ENCODE measurements around the gene NCR1. TPM values are rescaled to one million over a fixed set of nuclear protein-coding genes. Genes with fewer than 3 reads are reported as not detected.

NCR1 gene
- total and polyA plus RNA-seq, 2 of the 8 experiments (the other 6 are each of a cell fraction or from before 2014, with no cell fraction given) = 1.5 to 5.1 TPM

DNA sequence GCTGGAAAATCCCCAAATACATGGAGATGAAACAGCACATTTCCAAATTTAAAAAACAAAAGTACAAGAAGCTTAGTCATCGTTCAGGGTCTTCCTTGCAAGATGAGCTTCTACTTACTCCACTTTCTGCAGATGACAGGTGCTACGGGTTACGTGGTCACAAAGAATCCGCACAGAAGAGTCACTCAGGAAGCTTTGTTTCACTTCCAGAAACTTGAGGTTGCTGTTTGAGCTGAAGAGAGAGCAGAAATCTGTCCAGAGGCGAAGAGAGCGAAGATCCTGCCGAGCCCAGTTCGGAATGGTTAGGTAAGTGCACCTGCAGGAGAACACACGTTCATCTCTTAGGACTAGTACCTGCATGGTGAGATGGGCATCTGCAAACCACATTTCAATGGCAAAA is 32.0 kb downstream of the NCR1 start:
- no peaks in the 10 kb centered on the region for H4K20me1 ChIP-seq (replicated peaks in 1 of 2; ENCODE audit: control insufficient read depth in 1 of 2, insufficient read depth in 2 of 2, low read length in 2 of 2)
- H4K5ac ChIP-seq (ENCODE audit: insufficient read length, low read depth, low read length) = no peak overlapping the region
- H3K9ac ChIP-seq (replicated peaks in 1 of 4; ENCODE audit: extremely low read depth in 1 of 4, low read depth in 3 of 4, low read length in 3 of 4) = no peak overlapping the region
- H3K56ac ChIP-seq (replicated peaks; ENCODE audit: insufficient read length, low read depth, low read length) = no peak overlapping the region
- H3K23me2 ChIP-seq (ENCODE audit: low read depth, low read length) = no peaks in the 10 kb centered on the region
- no peak overlapping the region for H2BK20ac ChIP-seq (ENCODE audit: low read length)
- no peak overlapping the region for H2AFZ ChIP-seq (ENCODE audit: low read length)
- H3K36me3 ChIP-seq (ENCODE audit: control insufficient read depth in 2 of 4, insufficient read depth in 4 of 4, low read length in 3 of 4) = no peaks in the 10 kb centered on the region
- no peaks in the 10 kb centered on the region for H3K9me3 ChIP-seq (ENCODE audit: insufficient read depth in 2 of 2, low read depth in 1 of 2, low read length in 1 of 2)
- FAIRE-seq = no peak
- no peak overlapping the region for H3K27ac ChIP-seq (ENCODE audit: low read depth, low read length)
- no peak overlapping the region for H2BK15ac ChIP-seq (ENCODE audit: low read length)
- 87% methylated on average over 9 of the region's 9 CpGs; no CpG with 5 or more reads in 1 of the 2 experiments for WGBS, 2 experiments (ENCODE audit: extremely low coverage in 1 of 2, insufficient coverage in 1 of 2, insufficient read length in 1 of 2, insufficient replicate concordance in 2 of 2, low coverage in 1 of 2, low lambda C conversion rate in 2 of 2, missing lambda C conversion rate in 1 of 2)
- H3K4me3 ChIP-seq (ENCODE audit: extremely low read depth in 1 of 4, insufficient read depth in 2 of 4, low read depth in 3 of 4, low read length in 4 of 4) = no peak overlapping the region
- H2BK12ac ChIP-seq (ENCODE audit: low read depth, low read length) = no peak overlapping the region
- CTCF ChIA-PET (ENCODE audit: partially characterized antibody) = no interaction called here
- H3K79me2 ChIP-seq (ENCODE audit: control insufficient read depth in 1 of 2, insufficient read depth in 2 of 2, low read length in 2 of 2) = no peaks in the 10 kb centered on the region
- no peaks in the 10 kb centered on the region for H3K79me1 ChIP-seq (ENCODE audit: low read depth, low read length)
- no peaks in the 10 kb centered on the region for H3K4me1 ChIP-seq (replicated peaks in 1 of 4; ENCODE audit: control insufficient read depth in 3 of 4, insufficient read depth in 4 of 4, low read length in 3 of 4)
- H3K14ac ChIP-seq (ENCODE audit: insufficient read length) = no peak overlapping the region
- no peak overlapping the region for H2BK5ac ChIP-seq (ENCODE audit: low read depth, low read length)
- H3K18ac ChIP-seq (ENCODE audit: extremely low read depth, low read length) = no peak overlapping the region
- H4K91ac ChIP-seq (replicated peaks; ENCODE audit: insufficient read length, low read length) = no peak overlapping the region
- H3K4me2 ChIP-seq (ENCODE audit: insufficient read depth in 1 of 2, low read depth in 2 of 2, low read length in 2 of 2) = no peak overlapping the region
- POLR2A ChIA-PET (ENCODE audit: partially characterized antibody) = no interaction called here
- no peak overlapping the region for H2BK120ac ChIP-seq (replicated peaks; ENCODE audit: low read depth, low read length)
- no peaks in the 10 kb centered on the region for H3K27me3 ChIP-seq (replicated peaks in 1 of 4; ENCODE audit: control insufficient read depth in 3 of 4, extremely low read depth in 1 of 4, insufficient read depth in 3 of 4, low read length in 3 of 4)
- H4K8ac ChIP-seq (ENCODE audit: extremely low read depth, insufficient read depth, low read length) = no peak overlapping the region
- no peak overlapping the region for H3K23ac ChIP-seq (ENCODE audit: insufficient read length)
- H2AK5ac ChIP-seq (ENCODE audit: low read depth, low read length) = no peak overlapping the region
- DNase-seq (ENCODE audit: low read depth in 1 of 2, low spot score in 2 of 2) = no peak
- H3K4ac ChIP-seq (replicated peaks; ENCODE audit: insufficient read length, low read depth, low read length) = no peak overlapping the region
- no peak for TF ChIP-seq PHF8 (conservative IDR thresholded peaks at IDR 0.05; ENCODE audit: low read depth, low read length)
- no peak for TF ChIP-seq CHD2 (IDR thresholded peaks at IDR 0.05; ENCODE audit: low read length)
- TF ChIP-seq EGR1 (IDR thresholded peaks at IDR 0.05; ENCODE audit: borderline replicate concordance, low read depth, low read length) = no peak

Data from H1 (cell line).